HG02884 (cell line): ENCODE data around the gene POLR3B.
"Not testable (repeated sequence)": the region's sequence is repeated elsewhere in the genome, so short reads cannot be mapped to it uniquely, and the experiment has no call there.

ENCODE experiments used
- ATAC-seq: cut with Tn5 transposase; IDR thresholded peaks from one replicate; pipeline ENCODE4 v1.9.1; 2021; ENCODE audit warnings: mild to moderate bottlenecking, moderate library complexity; ENCODE audit not compliant: unreplicated experiment

Gene POLR3B

DNA sequence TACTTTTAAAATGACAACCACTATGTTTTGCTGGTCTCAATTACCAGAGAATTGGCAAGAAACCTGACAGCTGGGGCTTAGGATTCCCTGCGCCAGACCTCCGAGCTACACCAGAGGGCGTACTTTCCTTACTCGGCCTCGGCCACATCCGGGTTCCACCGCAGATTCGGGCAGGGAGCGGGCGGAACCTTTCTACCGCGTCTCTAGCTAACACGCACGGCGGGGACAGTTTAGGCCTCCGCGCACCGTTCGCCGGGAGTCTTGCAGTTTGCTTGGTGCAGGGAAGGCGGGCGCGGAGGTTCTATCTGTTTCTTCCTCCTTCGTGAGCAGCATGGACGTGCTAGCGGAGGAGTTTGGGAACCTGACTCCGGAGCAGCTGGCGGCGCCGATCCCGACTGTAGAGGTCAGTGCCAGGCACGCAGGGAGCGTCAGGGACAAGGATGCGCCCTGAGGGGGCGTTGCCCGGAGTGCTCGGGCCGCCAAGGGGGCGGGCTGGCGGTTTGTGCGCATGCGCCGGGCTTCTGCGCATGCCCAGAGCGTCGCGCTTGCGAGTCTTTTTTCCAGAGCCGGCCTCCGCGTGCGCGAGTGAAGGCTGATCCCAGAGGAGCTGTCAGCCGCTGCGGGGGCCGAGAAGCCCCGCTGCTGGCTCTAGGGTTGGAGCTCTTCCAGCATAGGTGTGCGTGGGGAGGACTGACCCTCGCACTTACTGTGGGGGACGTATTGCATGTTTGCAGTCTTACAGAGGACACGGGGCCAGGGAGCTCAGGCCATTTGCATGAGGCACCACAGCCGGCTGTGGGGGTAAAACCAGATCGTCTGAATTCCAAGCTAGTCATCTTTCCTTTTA, at the start of gene POLR3B:
Gene POLR3B, plus strand, starts transcription at position 200 of the 847 bp plus-strand sequence. Its CDS starts 132 bp downstream, at position 332.
- ATAC-seq: peak; percentile 88

DNA sequence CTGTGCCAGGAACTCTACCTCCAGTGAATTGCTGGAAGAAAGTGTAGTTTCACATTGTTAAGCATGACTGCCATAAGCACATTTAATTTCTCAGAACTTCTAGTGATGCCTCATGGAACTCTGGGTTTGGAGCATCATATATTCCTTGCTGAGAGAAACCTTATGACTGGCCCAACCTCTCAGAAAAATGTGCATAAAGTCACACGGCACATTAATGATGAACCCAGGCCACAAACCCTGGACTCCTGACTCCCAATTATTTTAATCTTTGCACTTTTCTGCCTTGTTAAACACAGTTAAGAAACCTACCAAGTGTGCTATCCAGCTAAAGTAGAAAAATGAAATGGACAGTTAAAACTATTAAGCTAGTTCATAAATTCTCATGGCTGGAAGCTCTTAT, 49.4 kb upstream of the POLR3B start:
- ATAC-seq: no peak

DNA sequence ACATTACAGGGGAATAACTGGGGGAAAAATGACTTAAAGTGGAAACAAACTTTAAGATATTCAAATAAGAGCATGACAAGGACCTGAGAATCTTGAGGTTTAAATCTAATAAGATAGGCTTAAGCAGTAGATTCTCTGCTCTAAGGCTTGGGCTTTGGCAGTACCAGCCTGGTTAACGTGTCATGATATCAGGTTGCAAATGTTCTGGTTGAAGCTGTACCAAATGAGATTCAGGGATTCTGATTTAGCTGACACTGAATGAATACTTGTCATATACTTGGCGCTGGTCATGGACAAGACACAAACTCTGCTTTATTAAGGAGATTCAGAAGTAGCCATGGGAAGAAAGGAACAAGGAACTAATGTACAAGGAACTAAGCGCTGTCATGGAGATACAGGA, 48.9 kb upstream of the POLR3B start:
- ATAC-seq: no peak

DNA sequence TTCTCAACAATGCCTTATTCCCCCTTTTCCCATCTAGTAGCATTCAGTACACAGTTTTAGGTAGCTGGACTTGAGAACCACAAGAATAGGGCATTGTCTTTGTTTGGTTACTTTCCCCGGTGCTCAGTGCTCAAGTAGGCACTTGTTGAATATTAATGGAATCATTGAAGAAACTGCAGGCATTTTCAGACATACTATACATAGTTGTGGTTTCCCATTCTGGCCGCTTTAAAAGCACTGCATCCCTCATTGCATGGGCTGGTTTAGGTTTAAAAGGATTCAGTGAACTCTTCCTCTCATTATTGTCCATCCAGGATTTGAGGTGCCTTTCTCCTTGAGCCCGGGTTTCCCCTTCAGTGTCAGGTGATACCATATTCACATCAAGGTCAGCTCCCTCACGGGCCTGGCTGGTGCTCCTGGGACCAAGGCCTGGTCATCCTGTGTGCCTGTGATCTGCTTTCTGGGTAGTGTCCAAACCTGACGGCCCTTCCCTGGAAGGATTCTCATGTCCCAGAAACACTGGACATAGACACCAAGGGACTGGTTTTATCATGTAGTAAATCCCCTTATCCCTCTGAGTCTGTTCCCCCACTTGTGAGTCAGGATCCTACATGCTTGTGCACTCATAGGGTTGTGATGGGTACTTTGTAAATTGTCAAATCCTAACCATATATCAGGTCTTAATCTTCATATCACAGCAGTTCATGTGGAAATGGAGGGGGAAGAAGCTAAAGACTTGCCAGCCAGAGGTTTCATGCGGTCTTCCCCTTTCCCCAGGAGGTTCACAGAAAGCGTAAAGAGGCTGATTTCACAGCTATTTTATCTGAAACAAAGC, 47.7 kb upstream of the POLR3B start:
- ATAC-seq: no peak

DNA sequence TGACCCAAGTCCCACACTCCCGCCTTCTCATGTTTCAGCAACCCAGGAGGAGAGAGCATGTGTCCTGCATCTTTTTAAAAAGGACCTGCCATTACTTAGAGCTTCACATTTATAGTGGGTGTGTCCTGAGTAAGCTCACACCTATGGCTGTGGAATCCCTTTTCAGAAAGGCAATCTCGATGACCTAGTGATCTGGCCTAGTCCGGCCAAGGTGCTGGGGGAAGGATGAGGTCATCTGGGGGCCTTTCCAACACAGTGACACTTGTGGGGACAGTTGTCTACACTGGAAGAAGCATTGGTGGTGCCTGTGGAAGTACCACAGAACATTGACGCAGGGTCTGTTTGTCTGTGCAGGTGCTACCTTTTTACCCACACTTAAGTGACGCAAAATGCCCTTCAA, 46.9 kb upstream of the POLR3B start:
- no peak for ATAC-seq

DNA sequence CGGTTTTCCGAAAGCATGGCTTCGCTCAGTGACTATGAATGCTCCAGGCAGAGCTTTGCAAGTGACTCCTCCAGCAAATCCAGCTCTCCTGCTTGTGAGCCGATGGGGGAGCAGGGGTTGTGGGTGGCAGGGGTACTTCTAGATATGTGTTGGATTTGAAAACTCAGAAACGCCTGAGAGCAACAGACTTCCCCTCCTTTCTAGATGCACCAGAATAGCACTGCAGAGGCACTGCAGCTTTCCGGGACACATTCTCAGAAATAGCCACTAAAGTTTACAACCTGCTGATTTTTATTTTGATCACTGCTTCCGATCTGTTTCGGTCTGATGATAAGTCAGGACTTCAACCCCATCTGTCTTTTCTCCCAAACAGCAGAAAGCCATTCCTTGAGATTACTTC, 46.4 kb upstream of the POLR3B start:
- no peak for ATAC-seq

DNA sequence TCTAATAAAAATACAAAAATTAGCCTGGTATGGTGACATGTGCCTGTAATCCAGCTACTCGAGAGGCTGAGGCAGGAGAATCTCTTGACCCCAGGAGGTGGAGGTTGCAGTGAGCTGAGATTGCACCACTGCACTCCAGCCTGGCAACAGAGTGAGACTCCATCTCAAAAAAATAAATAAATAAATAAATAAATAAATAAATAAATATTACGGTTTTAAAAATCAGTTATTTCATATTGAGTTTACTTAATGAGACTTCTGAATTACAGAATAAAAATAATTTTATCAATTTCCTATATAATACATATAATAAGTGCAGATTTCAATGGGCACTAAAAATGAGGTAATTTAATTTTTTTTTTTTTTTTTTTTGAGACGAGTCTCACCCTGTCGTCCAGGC, 44.1 kb upstream of the POLR3B start:
- ATAC-seq: not testable (repeated sequence)

DNA sequence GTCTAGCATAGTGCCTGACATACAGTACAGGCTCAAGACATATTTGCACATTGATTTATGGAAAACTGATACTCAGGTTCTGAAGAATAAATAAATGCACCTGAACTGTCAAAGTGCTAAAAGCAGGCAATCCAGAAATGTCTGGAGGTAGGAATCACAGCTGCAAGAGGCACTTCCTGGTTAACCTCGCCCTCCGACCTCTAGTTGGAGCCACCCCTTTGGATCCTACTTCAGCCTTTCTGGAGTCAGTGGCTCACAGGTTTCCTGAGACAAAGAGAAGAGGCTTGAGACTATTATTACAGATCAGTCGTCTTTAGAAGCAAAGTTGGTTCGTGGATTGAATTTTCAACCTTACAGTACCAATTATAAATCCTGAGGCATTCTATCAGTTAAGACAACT, 42.0 kb upstream of the POLR3B start:
- ATAC-seq: no peak

DNA sequence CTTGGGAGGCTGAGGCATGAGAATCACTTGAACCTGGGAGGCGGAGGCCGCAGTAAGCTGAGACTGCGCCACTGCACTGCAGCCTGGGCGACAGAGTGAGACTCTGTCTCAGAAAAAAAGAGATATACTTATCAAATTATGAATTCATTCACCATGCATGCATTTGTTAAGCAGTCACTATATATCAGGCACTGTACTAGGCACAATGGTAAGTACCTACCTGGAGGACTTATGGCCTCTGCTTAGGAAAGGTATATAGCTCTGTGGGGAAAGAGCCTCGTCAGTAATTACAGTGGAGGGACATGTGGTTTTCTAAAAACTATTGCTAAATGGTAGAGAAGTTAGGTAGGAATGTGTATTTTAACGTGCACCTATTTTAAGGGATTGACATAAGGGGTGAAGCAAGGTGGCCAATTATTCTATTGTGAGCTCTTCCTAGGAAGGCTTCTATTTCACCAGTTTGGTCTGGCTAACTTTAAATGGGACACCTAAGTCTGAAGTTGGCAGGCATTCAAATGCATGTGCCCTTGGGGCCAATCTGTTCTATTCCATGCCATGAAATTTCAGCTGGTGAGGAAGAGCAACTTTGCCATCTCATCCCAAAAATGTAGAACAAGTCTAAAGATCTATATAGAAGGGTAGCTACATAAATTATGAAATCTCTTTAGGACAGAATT, 40.0 kb upstream of the POLR3B start:
- no peak for ATAC-seq

DNA sequence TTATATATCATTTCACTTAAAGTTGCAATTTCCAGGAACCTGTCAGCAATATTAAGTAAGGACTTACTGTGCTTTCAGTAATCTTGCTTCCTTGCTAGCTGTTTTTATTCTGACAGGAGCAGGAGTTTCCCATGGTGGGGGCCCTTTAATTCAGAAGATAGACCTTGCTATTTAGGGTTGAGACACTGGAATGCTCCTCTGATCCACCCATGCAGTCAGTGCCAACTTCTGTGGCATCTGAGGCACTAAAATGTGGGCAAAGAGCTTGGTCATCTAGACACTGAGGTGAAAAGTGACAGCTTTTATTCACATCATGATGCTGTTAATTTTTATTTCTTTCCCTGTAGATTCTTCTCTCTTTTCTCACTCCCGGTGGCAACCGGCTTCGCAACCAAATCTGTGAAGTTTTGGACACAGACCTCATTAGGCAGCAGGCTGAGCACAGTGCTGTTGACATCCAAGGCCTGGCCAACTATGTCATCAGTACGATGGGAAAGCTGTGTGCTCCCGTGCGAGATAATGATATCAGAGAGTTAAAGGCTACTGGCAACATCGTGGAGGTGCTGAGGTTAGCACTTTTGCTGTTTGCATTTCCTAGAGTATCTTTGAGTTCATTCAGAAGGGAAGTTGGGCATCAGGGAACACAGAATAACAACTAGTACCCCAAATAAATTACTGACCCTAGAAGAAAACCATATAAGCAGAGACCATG, 36.3 kb upstream of the POLR3B start:
- no peak for ATAC-seq

DNA sequence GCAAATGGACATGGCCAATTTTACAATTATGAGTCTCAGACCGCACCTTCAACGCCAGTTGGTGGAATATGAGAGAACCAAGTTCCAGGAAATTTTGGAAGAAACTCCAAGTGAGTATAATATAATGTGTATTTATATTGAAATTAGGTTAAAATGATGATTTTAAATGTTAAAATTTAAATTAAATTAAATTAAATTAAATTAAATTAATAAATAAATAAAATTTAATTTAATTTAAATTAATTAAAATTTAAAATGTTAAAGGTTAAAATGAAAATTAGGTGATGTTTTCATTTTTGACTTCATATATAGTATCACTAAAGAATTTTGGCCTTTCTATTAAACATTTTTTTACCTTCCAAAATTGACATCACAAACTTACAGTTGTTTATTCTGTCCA, 34.0 kb upstream of the POLR3B start:
- ATAC-seq: no peak

DNA sequence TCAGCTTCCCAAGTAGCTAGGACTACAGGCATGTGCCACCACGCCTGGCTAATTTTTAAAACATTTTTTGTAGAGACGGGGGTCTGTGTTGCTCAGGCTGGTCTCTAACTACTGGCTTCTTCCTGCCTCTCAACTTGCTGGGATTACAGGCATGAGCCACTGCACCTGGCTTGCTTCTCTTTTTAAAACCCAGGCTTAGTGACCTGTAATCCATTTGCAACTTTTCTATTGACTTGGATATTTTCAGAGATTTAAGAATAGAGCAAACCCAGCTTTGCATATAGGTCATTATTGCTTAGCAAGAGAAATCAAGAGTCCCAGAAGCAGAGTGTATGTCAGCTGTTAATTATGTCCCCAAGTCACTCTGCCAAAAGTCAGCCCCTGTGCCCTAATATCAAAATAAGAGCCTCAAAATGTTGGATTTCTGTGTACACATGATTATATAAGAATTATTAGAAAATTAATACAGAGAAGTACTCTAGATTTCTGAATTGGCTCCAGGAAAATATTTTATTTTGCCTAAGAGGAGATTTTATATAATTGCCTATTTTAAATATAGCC, 30.2 kb upstream of the POLR3B start:
- ATAC-seq: no peak

DNA sequence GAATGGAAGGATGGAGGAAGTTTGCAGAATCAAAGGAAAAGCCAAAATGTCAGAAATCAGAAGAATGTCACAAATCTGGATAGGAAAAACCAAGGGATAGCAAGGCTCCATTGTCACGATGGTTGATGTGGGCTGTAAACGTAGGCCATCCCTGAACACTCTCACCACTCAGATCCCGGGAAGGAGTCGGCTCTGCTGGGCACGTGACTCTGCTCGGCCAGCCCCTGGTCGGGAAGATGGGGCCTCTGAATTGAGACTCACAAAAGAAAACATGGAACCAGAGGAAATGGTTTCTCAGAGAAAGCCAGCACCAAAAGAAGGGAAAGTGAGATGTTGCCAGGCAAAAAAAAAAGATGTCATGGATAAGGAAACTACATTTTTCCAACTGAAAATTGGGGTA, 28.8 kb upstream of the POLR3B start:
- no peak for ATAC-seq

DNA sequence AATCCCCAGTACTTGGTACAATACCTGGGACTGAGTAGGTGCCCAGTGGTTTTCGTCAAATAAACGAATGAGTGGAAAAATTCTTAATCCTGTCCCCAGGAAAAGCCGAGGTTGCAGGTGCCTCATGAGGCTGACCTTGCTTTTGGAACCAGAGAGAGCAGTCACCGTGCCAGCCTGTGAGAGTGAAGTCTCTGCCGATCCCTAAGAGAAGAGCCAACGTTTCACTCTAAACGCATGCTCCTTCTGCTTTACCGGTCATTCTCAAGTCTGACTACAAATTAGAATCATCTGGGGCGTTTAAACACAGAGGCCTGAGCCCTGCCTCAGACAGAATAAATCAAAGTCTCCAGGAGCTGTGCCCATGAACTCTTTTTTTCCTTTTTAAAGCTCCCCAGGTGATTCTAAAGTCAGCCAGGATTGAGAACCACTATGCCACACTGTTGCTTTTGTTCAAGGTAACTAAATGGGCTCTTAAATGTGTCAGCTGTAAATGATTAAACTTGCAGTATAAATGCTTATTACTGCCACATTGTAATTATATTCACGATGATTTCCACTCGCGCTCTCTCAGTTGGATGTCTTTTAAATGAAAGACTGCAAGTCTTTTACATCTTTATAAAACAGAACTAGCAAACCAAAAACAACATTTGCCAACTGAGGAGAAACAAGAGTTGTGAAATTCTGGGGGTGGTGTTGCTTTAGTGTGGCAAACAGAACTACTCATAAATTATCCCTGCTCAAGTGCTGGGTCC, 28.1 kb upstream of the POLR3B start:
- ATAC-seq: no peak

DNA sequence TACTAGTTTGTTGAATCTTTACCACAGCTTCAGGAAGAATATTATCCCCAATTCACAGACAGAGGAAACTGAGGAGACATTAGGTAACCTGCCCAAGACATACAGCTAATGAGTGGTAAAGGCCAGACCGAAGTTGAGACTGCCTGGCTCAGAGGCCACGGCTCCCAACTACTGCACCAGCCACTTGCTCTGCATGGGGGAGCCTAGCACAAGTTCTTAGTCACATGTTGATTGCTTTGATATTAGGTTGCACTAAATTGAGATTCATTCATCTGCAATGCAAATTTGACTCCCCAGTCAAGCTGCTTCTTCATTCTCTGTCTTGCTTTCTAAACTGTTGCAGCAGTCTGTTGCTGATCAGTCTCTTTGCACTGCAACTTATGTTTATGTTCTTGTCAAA, 25.9 kb upstream of the POLR3B start:
- ATAC-seq: no peak

DNA sequence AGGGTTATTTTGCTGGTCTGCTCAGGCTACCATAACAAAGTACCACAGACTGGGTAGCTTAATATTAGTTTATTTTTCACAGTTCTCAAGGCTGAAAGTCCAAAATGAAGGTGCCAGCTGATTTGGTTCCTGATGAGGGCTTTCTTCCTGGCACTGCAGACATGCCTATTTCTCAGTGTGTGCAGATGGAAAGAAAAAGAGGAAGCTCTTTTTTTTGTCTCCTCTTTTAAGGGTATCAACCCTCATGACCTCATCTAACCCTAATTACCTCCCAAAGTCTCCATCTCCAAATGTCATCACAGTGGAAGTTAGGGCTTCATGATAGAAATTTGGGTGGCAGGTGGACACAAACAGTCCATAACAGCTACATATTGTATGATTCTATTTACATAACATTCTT, 25.0 kb upstream of the POLR3B start:
- no peak for ATAC-seq

DNA sequence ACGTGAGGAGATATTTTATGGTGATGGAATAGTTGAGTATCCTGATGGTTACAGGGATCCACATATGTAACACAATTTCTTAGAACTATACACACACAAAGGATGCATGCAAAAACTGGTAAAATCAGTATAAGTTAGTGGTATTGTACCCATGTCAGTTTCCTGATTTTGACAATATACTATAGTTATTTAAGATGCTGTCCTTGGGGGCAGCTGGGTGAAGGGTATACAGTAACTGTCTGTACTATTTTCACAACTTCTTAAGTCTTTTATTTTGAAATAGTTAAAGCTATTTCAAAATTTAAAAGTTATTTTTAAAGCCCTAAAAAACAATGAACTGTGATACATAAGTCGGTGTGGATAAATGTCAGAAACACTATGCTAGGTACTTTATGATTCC, 24.5 kb upstream of the POLR3B start:
- no peak for ATAC-seq

DNA sequence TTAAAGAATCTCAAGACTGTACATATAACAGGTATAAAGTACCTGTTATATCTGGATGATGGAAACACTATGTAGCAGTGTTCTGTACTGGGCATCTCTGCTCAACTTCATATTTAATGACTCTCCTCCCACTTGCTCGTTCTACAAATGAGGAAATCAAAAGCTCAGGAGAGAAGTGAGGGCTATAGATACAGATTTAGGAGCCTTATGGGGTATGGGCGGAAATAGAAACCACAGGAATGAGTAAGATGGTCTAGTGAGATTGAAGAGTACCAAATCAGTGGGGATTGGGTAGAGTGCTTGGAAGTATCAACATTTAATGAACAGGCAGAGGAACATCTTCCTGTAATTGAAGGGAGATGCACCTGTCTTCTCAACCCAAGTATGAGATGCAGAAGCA, 23.8 kb upstream of the POLR3B start:
- ATAC-seq: no peak

DNA sequence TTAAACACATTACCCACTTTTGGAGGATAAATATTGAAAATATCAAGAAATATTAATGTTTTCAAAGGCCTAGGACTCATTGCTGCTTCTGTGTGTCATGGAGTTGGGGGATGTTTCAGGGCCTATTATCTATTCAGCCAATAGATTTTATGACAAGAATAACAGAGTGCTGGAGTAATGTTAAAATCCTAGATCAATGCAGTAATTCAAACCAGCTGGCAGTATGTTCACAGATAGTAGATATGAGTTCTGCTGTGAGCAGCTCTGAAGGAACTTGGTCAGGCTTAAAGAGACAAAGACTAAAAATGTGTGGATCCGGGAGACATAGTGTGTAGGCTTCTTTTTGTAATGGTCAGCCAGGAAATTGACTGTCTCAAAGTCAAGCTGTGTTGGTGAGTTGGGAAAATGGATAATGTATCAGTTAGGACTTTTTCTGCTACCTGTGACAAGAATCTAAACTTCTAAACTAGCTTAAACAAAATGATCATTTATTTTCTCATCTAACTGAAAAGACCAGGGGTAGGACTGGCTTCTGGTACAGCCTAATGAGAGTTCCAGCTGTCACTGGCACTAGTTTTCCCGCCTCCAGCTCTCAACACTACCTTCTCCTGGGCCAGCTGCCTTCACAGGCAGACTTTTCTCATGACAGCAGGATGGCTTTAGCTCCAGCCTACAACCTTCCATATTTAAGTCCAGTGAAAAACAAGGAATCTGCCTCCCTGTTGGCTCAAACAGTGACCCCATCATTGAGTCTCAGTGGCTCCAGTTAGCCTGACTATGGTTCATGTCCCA, 16.3 kb upstream of the POLR3B start:
- ATAC-seq: no peak
